ENCODE data around the gene NPLOC4.

- TF ChIP-seq CTCF (conservative IDR thresholded peaks at IDR 0.05) (no peak), EZH2 (IDR thresholded peaks at IDR 0.05; ENCODE audit: low read depth) (no peak)
These were observed 109.1 kb downstream of the NPLOC4 start, which contains the start of gene FSCN2 for GRCh38 chr17:81527591-81528383.
